Vagina (tissue), 2 donors: ENCODE measurements around the gene ZNF692. TPM values are rescaled to one million over a fixed set of nuclear protein-coding genes. Genes with fewer than 3 reads are reported as not detected.

Experiments used
- DNase-seq, 2 donors: peaks; one replicate each; pipeline ENCODE4 v3.0.0-alpha.2; 2017; ENCODE audit errors: extremely low spot score in 2 of 2
- H3K27ac ChIP-seq: fragments of 200-600 bp; sonication (generic); one replicate; pipeline ENCODE4 v1.5.1; 2019
- H3K27me3 ChIP-seq: fragments of 200-600 bp; sonication (generic); one replicate; pipeline ENCODE4 v1.5.1; 2019
- H3K36me3 ChIP-seq, 2 donors: fragments of 200-600 bp; sonication (generic); one replicate each; pipeline ENCODE4 v1.5.1; 2017 to 2019
- H3K4me1 ChIP-seq: fragments of 200-600 bp; sonication (generic); one replicate; pipeline ENCODE4 v1.5.1; 2019
- H3K4me3 ChIP-seq, 2 donors: fragments of 200-600 bp; sonication (generic); 1 replicate in 1 of 2; 2 replicates in 1 of 2; pipeline ENCODE4 v1.5.1; 2016 to 2019
- H3K9me3 ChIP-seq: fragments of 200-600 bp; sonication (generic); one replicate; pipeline ENCODE4 v1.5.1; 2019
- POLR2A ChIP-seq, 2 donors: fragments of 450-650 bp; IDR thresholded peaks; one replicate each; pipeline ENCODE4 v1.6.1; 2017; ENCODE audit warnings: antibody characterized with exemption in 2 of 2, mild to moderate bottlenecking in 2 of 2, moderate library complexity in 2 of 2
- POLR2AphosphoS5 ChIP-seq, 2 donors: sonication (generic); formaldehyde crosslinking; IDR thresholded peaks; one replicate each; pipeline ENCODE4 v1.9.0; 2017; ENCODE audit warnings: antibody characterized with exemption in 2 of 2, mild to moderate bottlenecking in 2 of 2, low read depth in 1 of 2; ENCODE audit not compliant: insufficient read depth in 1 of 2
- intact Hi-C: fragments of 100-400 bp; cut with DNase I; formaldehyde crosslinking; loops from one replicate; pipeline ENCODE4 v1.15.1; 2023
- total RNA-seq: library from RNA; depleted of rRNA; stranded (reverse); fragments of >200 nt; gene quantifications from one replicate; pipeline ENCODE4 v1.2.3, GENCODE V29; 2016
- TF ChIP-seq, protein P1 (sequence below), 3 experiments: fragments of 450-650 bp in 2 of 3; fragments of 200-600 bp in 1 of 3; sonication (generic) in 1 of 3; IDR thresholded peaks; one replicate each; pipeline ENCODE4 v1.5.1; 2017 to 2019; ENCODE audit warnings: antibody characterized with exemption in 3 of 3, mild to moderate bottlenecking in 2 of 3, moderate library complexity in 2 of 3

ZNF692 gene
- total RNA-seq, 1 donor from 2014 or later: 46.7 TPM

DNA sequence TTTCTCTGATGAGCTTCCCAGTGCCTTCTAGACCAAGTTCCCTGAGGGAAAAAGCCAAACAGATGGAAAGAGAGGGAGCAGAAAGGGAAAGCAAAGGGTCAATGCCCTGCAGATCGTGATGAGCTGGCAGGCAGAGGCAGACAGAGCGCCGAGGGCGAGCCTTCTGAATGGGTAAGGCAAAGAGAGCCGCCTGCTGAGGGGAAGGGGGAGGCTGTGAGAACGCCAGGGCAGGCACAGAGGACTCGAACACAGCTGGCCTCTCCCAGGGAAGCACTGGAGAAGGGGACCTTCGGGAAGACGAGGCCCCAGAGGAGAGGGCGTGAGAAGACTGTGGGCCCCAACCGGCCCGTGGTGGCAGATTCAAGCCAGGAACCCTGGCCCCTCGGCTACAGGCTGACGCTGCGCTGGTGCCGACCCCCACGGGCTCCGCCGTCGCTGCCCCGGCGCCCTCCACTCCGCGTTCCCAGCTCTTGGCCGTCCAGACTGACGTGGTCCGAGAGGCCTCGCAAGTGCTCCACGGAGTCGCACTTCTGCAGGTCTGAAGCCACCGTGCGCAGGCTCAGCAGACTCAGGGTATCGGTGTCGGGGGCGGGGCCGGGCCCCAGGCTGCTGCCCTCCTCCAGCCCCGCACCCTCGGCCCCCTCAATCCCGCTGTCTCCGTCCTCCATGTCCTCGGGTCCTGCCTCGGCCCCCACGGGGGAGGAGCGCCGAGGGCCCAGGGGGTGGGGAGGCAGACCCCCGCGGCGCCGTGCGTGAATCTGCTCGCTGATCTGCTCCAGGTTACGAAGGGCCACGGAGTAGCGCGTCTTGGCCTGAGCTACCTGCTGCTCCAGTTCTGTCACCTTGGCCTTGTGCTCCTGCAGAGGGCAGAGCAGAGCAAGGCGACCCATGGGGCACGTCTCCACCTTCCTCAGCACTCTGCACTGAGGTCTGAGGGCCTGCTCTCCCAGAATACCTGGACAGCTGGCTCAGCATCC is 47.1 kb downstream of the ZNF692 start:
- Histone ChIP-seq H3K4me1 (peaks cover 18% of the 10 kb centered on the region), H3K9me3 (no peaks in the 10 kb centered on the region), H3K36me3 (peaks cover 0 to 44% of the 10 kb centered on the region in 2 donors), H3K27ac (no peak overlapping the region), H3K27me3 (no peaks in the 10 kb centered on the region), H3K4me3 (no peak overlapping the region)
- DNase-seq: peak in 1 of 2 donors; percentile 87
- intact Hi-C loops: no loop called here
- TF ChIP-seq POLR2A (IDR thresholded peaks at IDR 0.05): no peak
- TF ChIP-seq, protein P1, sequence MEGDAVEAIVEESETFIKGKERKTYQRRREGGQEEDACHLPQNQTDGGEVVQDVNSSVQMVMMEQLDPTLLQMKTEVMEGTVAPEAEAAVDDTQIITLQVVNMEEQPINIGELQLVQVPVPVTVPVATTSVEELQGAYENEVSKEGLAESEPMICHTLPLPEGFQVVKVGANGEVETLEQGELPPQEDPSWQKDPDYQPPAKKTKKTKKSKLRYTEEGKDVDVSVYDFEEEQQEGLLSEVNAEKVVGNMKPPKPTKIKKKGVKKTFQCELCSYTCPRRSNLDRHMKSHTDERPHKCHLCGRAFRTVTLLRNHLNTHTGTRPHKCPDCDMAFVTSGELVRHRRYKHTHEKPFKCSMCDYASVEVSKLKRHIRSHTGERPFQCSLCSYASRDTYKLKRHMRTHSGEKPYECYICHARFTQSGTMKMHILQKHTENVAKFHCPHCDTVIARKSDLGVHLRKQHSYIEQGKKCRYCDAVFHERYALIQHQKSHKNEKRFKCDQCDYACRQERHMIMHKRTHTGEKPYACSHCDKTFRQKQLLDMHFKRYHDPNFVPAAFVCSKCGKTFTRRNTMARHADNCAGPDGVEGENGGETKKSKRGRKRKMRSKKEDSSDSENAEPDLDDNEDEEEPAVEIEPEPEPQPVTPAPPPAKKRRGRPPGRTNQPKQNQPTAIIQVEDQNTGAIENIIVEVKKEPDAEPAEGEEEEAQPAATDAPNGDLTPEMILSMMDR (IDR thresholded peaks at IDR 0.05): no peak
- no peak for TF ChIP-seq POLR2AphosphoS5 (IDR thresholded peaks at IDR 0.05; ENCODE audit: insufficient read depth in 1 of 2, low read depth in 1 of 2)

DNA sequence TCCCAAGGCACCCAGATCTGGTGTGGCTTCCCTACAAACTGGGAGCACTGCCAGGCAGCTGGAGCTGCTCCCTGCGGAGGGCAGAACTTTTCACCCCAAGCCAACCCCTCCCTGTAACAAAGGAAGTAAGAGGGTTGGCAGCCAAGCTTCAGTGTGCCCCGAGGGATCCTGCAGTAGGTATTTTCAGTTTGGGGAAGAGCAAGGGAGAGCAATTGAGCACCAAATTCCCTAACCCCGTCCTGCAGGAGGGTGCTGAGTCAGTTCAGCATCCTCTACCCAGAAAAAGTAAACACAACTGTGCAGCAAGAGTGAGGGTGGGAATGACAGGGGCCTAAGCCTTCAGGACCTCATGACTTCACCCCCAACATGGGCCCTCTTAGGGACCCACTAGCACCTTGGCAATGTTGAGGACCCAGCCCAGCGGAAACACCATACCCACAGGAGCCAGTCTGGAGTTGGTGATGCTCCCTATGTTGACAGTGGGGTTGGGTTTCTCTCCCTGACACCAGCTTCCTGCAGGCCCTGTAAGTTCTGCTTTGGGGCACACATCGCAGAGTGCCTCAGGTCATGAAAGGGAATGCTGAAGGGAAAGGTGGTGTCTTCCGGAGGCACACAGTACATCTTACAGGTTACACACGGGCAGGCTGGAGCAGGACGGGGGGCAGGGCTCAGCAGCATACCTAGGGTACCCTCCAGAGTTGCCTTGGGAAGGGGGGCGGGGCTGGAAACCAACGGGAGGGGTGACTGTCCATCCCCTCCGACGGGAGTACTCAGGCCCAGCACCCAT is 48.0 kb downstream of the ZNF692 start:
- Histone ChIP-seq H3K9me3 (no peaks in the 10 kb centered on the region), H3K27me3 (no peaks in the 10 kb centered on the region), H3K4me3 (no peak overlapping the region), H3K27ac (no peak overlapping the region), H3K4me1 (peaks cover 18% of the 10 kb centered on the region), H3K36me3 (peaks cover 0 to 36% of the 10 kb centered on the region in 2 donors)
- no peak for TF ChIP-seq POLR2A (IDR thresholded peaks at IDR 0.05)
- no peak for TF ChIP-seq POLR2AphosphoS5 (IDR thresholded peaks at IDR 0.05; ENCODE audit: insufficient read depth in 1 of 2, low read depth in 1 of 2)
- TF ChIP-seq, protein P1 (IDR thresholded peaks at IDR 0.05): no peak
- DNase-seq: peak in 1 of 2 donors; percentile 90
- intact Hi-C loops: no loop called here

DNA sequence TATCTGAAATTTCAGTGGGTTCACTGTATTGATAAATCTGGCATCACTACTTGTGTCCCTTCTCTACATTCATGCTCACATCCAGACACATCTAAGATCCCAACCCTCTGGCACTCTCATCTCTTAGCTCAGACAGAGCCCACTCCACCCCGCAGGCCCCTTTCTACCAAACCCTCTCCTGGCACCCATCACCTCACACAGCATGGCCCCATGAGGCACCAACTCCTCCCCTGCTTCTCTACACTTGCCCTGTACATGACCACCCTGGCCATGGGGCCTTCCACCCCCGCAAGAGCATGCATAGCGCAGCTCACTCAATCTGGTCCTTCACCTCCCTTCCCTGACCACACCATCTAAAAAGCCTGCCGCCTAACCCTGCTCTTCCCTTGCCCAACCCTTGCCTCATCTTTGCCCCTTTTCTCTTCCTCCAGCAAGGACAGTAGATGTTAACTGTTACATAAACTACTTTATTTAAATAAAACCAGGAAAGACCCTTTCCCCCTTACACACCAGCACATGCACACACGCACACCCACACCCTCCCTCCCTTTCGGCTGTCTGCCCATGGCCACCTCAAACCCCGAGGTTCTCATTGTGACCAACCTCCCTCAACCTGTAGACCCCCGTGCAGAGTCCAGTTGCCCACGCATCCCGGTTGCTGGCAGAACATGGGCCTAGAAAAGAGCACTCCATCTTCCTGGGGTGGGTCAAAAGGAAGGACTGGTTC is 48.7 kb downstream of the ZNF692 start:
- DNase-seq: peak in 1 of 2 donors; percentile 77
- Histone ChIP-seq H3K27me3 (no peaks in the 10 kb centered on the region), H3K27ac (no peak overlapping the region), H3K36me3 (peaks cover 0 to 28% of the 10 kb centered on the region in 2 donors), H3K4me1 (peaks cover 18% of the 10 kb centered on the region), H3K4me3 (no peak overlapping the region), H3K9me3 (no peaks in the 10 kb centered on the region)
- no peak for TF ChIP-seq POLR2AphosphoS5 (IDR thresholded peaks at IDR 0.05; ENCODE audit: insufficient read depth in 1 of 2, low read depth in 1 of 2)
- no peak for TF ChIP-seq POLR2A (IDR thresholded peaks at IDR 0.05)
- TF ChIP-seq, protein P1 (IDR thresholded peaks at IDR 0.05): no peak
- intact Hi-C loops: no loop called here

DNA sequence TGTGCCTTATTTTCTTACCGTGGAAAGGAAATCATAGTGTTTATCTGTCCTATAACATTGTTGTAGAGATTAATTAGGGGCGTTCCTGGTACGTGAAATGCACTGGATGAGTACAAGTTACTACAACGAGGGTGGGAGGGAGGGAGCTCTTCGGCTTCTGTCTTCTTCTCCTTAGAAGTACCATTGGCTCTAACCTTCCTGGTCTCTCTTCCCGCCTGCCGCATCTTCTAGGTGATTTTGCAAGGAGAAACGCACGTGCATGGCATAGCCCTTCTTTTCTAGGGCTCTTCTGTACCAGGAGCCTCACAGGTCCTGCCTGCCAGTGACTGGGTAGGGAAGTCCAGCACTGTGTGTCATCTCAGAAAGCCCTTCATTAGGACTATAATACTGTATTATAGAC is 50.0 kb downstream of the ZNF692 start:
- TF ChIP-seq POLR2AphosphoS5 (IDR thresholded peaks at IDR 0.05; ENCODE audit: insufficient read depth in 1 of 2, low read depth in 1 of 2) (no peak), POLR2A (IDR thresholded peaks at IDR 0.05) (no peak)
- TF ChIP-seq, protein P1 (IDR thresholded peaks at IDR 0.05): no peak
- Histone ChIP-seq H3K36me3 (peaks cover 0 to 16% of the 10 kb centered on the region in 2 donors), H3K4me3 (no peak overlapping the region), H3K9me3 (no peaks in the 10 kb centered on the region), H3K27me3 (no peaks in the 10 kb centered on the region), H3K4me1 (peaks cover 18% of the 10 kb centered on the region), H3K27ac (no peak overlapping the region)
- intact Hi-C loops: no loop called here
- peak in 1 of 2 donors; percentile 70 for DNase-seq
